ENCODE data around the gene DEPP1.
"Not testable (repeated sequence)": the region's sequence is repeated elsewhere in the genome, so short reads cannot be mapped to it uniquely, and the experiment has no call there.

- TF ChIP-seq CTCF (IDR thresholded peaks at IDR 0.05; ENCODE audit: insufficient read depth, low read length, poor library complexity, severe bottlenecking); EZH2phosphoT487 (conservative IDR thresholded peaks at IDR 0.05; ENCODE audit: low read length): not testable (repeated sequence)
These were observed 35.9 kb upstream of the DEPP1 start for GRCh38 chr10:45014557-45014956.

Measured in SU-DHL-6 (cell line).